Activated CD4-positive, alpha-beta T cell treated with anti-CD3 and anti-CD28 coated beads for 1 hour (primary cell): ENCODE data around the gene PALMD.

Experiments used
- DNase-seq: peaks from one replicate; pipeline ENCODE4 v3.0.0-alpha.2; 2020

Gene PALMD

DNA sequence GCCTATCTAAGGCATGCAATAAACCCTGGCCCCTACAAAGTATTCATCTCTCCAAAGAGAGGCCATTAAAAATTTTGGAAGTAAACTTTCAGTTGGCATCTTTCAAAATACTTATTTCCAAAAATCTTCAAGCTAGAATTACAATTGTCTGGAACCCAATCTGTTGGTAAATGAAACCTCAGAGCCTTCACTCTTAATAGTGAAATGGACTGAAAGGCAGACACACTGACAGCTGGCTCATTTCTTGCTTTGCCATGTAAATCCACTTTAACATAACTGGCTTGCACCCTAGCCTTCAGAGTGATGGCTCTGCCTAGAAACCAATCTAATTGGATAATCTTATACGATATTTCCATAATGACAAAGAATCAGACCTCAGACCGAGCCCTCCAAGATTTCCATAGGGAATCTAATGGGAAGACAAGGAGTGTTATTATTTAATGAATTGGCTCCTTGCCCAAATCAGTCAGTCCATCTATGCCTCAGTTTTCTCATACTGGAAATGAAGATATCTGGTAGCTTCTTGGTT lies 9.2 kb upstream of the PALMD start:
- no peak for DNase-seq

DNA sequence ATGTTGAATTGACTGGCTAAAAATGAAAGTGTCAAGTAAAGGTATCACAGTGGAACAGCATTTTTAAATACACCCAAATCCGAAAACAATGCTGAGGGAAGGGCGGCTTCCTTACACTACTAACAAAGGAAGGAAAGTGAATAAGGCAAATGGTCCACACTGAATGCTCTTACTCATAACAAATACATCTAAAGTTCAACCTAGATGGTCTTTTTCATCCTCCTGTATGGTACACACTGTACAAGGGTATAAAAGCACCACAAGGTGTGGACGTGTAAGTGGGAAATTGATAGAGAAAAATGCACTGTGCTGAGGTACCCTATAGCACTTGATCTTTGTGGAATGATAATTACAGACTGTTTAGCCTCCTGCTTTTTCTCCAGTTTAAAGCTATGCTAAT lies 7.1 kb upstream of the PALMD start:
- DNase-seq = no peak

DNA sequence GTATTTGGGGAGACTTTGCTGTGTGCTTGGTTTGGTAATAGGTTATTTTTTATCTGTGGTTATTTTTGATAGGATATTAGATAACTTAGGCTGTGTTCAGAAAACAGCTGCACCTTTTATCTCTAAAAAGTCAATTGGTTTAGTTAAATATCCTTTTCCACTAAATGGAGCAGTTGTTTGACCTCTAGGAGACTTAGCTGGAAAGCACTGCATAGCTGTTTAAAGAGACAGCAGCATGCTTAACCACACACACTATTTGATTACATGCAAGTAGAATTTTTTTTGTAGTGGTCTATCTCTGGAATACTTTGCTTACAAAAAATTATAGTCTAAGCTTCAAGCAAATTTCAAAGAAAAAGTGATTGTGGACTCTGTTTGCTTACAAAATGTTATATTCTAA lies 6.5 kb upstream of the PALMD start:
- DNase-seq = no peak

GRCh38 chr1:99639945-99640344 lies 6.0 kb upstream of the PALMD start:
- DNase-seq = no peak

GRCh38 chr1:99640672-99641071 lies 5.2 kb upstream of the PALMD start:
- DNase-seq = no peak

DNA sequence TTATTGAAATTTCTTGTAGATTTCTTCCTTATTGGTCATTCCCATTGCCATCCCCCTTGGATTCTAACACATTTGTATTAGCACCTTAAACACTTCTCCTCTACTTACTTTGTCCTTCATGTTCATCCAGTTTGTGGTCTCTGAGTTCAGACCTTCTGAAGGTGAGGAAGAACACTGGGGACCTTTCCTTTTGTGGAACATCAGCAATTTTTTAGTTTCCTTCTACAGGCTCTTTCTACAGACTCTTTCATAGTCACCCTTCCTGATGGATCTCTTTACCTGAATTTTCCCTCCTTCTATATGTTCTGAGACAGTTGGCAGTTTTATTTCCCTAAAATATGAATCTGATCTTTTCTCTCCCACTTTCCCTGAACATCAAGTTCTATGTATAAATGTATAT lies 4.4 kb upstream of the PALMD start:
- DNase-seq = no peak

- no peak for DNase-seq
Observed at GRCh38 chr1:99642053-99642452, 3.9 kb upstream of the PALMD start.

GRCh38 chr1:99643021-99643779 lies 2.7 kb upstream of the PALMD start:
- no peak for DNase-seq

- DNase-seq = no peak
Observed at GRCh38 chr1:99644279-99645004, 1.5 kb upstream of the PALMD start.

- DNase-seq = no peak
Observed at GRCh38 chr1:99645203-99645602, 710 bp upstream of the PALMD start.

- DNase-seq = no peak
Observed at GRCh38 chr1:99646868-99647267, 955 bp downstream of the PALMD start.

- no peak for DNase-seq
Observed at GRCh38 chr1:99647490-99647889, 1.6 kb downstream of the PALMD start.

- DNase-seq = no peak
Observed at GRCh38 chr1:99648107-99648506, 2.2 kb downstream of the PALMD start.

DNA sequence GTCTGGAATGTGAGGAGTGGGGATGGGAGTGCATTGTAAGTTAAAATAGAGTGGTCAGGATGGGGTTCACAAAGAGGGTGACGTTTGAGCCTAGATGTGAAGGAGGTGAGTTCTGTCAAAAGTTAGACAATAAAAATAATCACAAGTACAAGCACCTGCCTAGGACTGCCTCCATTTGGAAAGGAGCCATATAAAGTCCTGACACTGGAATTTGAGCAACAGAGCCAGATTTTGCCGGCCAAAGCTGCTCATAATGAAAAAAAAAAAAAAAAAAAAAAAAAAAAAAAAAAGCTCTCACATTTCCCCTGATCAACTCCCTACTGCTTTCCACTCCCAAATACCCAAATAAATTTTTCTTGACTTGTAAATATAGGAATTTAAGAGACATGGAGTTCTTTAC lies 4.1 kb downstream of the PALMD start:
- DNase-seq = no peak

DNA sequence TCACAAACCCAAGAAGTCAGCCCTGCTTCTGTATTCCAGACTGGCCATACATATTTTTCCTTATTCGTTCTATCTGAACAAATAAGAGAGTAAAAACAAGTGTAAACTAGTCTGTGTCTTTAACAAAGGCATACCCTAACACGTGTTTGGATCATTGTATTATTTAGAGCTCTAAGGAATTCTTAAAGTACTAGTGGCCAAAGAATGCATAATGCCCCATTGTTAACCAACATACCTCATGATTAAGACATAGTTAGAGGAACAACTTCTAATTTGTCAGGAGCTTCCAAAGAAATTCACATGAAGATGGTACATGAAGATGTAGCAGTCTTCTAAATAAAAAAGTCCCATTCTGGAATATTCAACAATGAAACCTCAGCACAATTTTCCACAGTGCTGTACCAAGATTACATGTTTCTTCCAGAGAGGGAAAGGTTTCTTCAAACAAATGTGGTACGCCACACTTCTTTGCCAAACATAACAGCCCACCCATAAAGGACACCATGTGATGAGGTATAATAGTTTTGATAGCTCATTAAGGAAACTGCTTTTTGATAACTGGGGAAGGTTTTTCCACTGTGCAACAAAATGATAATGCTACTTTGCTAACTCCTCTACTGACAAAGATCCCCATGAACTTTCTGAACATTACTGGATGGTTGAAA lies 5.0 kb downstream of the PALMD start:
- no peak for DNase-seq

DNA sequence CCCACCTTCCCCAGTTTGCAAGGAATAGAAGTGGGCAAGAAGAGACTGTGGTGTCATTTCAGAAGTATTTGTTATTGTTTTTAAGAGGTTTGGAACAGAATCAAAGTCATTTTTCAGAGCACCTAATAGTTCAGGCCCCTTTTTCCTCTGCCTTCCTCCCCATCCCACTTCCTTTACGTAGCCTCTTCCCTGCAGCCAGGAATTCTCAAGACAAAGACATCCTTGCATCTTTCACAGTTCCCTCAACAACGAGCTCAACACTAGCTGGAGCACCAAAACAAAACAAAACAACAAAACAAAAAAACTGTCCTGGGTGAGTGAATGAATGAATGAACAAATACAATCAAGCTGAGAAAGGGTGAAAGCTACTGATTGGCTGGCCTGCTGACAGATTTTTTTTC lies 7.0 kb downstream of the PALMD start:
- no peak for DNase-seq

DNA sequence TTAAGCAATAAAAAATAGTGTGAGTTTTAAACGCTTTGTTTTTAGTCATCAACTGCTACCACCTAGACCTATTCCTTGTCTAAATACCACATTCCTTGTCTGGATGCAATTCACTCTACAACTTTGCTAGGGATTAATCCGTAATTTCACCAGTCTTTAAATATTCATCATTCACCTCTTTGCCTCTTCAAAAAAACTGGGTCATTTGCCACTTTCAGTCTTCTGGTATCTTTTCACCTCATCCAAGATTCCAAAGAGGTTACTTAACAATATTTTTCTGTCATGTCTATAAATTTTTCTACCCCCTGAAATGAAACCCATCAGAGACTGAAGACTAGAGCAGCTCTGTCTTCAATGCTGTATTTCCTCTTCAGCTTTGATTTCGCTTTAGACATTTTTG lies 9.5 kb downstream of the PALMD start:
- DNase-seq = no peak

DNA sequence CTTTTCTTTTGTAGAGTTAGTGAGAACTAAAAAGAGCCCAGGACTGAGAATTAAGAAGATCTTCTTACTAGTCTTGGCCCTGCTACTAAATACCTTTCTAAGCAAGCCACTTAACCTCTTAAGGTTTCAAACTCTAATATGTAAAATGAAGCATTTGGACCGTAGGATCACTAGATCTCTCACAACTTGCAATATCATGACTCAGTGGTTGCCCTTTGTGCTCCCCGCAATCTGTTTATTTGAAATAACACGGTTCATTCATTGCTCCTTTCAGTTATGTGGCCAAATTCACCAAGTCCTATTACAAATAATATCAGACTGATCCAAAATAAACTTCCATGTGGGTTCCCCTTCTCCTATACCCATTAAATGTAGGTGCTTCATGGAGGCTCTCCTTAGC lies 10.8 kb downstream of the PALMD start:
- no peak for DNase-seq

- DNase-seq = no peak
Observed at GRCh38 chr1:99657213-99658030, 11.5 kb downstream of the PALMD start.

DNA sequence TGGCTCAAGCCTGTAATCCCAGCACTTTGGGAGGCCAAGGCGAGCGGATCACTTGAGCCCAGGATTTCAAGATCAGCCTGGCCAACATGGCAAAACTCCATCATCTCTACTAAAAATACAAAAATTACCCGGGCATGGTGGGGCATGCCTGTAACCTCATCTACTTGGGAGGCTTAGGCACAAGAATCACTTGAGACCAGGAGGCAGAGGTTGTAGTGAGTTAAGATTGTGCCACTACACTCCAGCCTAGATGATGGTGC lies 12.0 kb downstream of the PALMD start:
- no peak for DNase-seq

DNA sequence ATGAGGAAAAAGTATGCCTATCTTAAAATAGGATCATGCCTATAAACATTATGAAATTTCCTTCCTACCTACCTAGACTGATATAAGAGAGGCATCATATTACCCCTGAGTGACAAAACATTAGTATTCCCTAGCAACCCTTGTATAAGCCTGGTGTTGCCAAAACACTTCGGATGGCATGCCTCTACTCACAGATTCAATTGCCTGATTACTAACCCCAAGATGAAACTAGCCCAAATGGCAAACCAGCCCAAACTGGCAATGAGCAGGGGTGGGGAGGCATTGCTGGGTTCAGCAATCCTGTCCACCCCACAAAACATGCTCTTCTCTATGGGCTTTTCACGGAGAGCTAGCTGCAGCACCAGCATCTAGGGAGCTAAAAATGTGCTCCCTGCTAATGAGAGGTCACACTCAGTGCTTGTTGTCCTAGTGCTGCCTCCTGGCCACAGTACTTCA lies 13.9 kb downstream of the PALMD start:
- DNase-seq = no peak

GRCh38 chr1:99660496-99660895 lies 14.6 kb downstream of the PALMD start:
- no peak for DNase-seq

DNA sequence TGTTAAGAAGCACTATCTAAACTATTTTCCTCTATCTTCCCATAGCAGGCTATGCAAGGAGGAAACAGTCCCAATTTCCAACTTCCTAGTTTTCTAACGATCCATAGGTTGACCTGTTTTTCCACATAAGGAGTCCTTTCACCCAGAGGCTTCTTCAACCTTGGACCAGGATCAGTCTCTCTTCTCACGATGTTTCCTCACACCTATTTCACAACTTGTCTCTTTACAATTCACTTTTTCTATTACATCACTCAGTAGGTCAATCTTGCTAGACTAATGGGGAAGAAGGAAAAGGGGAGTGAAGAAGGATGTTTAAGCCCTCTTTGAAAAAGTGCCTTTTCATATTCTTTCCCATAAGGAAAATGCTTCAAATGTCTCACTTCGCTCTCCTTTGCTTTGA lies 15.9 kb downstream of the PALMD start:
- no peak for DNase-seq
